ENCODE measurements around the gene BIN1. TPM values are rescaled to one million over a fixed set of nuclear protein-coding genes. Genes with fewer than 3 reads are reported as not detected.
A peak's percentile ranks its signal among the peaks of the same experiment; 100 is the strongest.

BIN1 gene
- total RNA-seq, 1 donor from 2014 or later = 45.2 TPM

DNA sequence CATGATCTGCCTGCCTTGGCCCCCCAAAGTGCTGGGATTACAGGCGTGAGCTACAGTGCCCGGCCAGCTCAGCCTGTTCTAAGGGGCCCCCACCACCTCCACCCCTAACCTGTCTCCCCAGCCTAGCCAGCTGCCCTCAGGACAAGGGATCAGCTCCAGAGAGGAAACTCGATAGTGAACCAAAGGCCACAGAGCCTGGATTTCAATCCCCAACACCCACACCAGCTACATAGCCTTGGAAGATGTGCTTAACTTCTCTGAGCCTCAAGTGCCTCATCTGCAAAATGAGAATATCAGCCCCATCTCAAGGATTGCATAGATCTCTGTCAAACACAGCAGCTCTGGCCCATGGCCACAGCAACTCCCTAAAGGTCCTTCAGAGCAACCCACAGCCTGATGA is 32.0 kb downstream of the BIN1 start:
- no peak for DNase-seq

DNA sequence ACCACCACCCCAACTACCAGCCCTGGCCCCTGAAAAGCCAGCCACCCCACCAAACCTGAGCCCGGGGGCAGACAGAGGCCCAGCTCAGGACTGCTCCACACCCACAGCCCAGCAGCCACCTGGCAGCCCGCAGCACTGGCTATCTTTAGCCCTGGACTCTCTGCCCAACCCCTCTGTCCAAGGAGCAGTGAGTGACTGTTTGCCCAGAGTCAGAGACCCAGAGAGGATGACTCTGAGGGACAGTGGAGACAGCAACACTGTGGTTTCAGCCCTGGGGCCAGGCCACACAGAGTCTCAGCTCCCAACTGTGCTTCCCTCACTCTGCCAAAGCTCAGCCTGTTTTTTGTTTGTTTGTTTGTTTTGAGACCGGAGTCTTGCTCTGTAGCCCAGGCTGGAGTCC is 32.6 kb downstream of the BIN1 start:
- DNase-seq = no peak

DNA sequence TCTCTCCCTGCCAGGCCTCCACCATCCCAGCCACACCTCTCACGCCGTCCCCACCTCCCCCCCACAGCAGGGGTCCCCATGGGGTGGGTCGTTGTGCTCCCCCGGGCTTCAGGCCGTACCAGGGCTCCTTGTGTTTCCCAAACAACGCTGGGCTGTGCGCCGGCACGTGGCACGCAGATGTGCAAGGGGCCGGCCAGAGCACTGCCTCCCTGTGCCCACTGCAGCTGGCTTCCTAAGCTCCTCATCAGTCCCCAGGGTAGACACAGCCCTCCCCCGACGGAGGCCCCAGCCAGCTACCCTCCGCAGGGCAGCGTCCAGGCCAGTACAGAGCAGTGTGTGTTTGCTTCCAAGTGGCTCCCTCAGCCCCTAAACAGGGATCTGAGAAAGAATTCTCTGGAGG is 34.0 kb downstream of the BIN1 start:
- peak; percentile 83 for DNase-seq

DNA sequence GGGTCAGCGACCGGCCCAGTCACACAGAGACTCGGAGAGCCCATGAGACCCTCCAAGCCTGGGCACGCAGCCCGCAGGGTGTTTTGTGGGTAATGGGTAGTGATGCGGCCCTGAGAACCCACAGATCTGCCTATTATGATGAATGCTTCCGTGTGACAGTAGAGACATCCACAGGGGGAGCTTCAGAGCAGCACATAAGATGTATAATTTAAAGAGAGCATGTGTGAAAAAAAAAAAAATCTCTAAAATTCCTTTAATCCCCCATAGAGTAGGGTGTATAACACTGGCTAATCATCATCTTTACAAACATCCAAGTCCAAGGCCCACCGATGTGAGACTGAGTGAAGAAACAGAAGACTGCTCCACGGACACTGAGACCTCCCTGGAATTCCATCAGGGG is 34.6 kb downstream of the BIN1 start:
- DNase-seq = no peak

DNA sequence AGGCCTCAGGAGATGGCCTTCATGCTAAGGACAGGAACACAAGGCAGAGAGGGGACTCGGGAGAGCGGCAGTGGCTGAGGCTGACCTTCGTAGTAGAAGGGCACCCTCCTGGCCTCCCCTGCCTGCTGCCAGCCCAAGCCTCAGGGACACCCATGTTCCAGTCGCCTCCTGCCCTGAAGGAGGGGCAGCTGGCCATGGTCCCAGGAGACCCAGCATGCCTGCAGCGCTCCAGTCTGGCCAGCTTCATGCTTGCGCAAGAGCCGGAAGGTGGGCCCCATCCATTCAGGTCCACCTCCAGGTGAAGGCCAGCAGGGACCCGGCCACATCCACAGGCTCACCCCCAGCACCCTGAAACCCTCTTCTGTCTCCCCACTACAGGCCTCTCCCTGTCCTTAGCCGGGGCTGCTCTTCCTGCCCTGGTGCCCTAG is 35.0 kb downstream of the BIN1 start:
- DNase-seq = no peak

DNA sequence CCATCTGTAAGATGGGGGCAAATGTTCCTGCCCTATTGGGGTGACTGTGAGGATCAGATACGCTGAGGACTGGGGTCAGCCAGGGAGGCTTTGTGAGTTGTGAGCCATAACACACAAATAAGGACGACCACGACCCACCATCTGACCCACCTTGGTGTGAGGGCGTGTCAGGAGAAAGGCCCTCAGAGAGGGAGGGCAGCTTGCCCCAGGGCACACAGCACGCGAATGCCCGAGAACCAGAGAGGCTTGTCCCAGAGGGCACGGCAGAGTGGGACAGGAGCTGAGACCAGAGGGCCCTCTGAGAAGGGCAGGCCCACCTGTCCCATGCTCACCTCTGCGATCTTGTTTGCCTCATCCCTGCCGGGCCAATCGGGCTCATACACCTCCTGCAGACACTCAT is 36.7 kb downstream of the BIN1 start:
- no peak for DNase-seq

DNA sequence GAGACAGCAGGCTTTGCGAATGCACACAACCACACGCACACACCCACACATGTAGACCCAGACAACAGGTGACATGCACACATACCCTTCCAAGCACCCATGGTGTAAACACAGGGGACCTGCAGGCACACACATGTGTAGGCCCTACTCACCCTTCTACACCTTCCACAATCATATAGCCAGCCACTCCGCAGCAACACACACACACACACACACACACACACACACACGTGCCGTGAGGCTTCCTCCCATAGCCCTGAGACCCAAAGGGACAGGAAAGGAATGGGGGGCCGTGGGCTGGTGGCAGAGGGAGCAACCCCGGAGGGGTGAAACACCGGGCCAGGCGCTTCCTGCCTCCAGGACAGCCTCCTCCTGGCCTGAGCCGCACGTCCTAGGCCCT is 37.4 kb downstream of the BIN1 start:
- no peak for DNase-seq

DNA sequence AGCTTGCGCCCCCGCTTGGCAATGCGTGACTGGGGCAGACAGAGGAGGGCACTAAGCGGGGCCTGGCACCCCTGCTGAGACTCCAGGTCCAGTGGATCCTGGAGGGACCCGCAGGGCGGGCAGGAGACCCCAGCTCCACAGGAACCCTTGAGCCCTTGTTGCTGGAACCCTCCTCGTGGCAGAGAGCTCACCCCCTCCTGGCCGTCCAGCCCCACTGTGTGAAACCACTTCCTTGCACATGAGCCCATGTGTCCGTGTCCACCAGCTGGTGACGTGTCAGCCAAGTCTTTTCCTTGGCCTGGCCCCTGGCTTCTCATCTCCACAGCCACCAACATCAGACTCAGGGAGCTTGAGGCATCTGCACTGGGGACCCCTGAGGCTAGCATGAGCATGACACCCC is 38.0 kb downstream of the BIN1 start:
- no peak for DNase-seq

DNA sequence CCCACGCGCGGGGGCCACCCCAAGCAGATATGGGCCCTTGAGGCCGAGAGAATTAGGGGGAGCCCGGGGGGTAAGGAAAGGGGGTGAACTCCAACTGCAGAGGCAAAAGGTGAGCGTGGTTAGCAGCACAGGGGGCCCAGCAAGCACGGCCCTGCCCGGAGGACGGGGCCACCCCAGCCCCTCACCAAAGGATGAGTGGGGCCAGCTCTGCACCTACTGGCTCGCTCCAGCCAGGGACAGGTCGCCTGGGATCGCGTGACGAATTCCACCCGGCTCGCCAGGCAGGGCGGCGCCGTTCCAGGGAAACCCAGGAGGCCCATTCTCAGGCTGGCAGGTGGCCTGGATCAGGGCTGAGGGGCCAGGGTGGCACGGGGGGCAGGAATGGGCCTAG is 38.6 kb downstream of the BIN1 start:
- DNase-seq = no peak

DNA sequence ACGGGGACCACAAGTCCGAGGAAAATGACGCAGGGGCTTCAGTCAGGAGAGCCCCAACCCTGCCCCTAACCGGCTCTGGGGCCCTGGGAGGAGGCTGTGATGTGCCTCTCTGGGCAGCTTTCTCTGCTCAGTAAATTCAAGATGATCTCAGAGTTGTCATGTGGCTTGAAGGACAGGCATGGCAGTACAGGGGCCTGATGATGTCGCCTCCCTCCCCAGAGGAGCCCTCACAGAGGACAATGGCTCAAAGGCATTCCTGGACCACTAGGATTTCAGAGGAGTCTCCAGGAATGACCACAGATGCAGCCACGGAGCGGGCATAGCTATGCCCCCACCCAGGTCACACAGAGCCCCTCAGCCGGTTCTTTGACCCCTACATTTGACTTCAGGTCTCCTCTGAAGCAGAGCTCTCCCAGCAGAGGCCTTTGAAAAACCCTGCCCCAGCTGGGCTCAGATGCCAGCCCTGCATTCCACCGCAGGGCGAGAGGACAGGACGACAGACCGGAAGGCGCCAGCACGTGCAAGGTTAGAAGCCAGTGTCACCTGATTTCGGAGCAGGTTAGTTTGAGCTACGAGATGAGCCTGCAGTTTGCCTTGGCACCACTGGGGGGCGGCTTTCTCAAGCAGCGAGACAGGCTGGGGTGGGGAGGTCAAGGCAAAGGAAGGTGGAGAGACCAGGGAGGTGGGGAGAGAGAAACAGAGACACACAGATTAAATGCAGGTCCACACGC is 39.2 kb downstream of the BIN1 start:
- no peak for DNase-seq

DNA sequence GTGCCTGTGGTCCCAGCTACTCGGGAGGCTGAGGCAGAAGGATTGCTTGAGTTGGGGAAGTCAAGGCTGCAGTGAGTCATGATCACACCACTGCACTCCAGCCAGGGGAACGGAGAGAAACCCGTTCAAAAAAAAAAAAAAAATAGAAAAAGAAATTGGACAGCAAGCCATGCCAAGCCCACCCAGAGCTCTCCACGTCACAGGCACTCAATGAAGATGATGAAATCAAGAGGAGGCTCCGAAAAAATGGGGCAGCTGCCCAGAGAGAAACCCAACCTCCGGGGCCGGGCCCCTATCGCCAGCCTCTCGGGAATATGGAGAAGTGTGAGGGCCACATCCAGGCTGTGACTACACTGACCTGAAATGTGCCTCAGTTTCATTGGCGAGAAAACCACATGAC is 40.0 kb downstream of the BIN1 start:
- DNase-seq = no peak

DNA sequence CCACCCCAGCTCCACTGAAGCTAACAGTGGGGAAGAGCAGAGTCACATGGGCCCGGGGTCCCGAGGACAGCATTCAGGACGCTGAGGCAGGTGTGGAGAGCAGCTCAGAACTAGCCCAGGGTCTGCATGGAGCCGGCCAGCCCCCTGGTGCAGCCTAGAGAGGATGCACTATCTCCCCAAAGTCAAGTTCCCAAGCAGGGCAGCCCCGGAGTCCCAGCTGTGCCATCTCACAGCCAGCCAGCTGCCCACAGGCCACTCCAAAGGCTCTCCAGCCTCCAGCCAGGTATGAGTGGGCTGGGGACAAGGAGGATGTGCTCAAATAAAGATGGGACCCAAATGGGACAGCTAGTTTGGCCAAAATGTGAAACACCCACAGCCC is 41.0 kb downstream of the BIN1 start:
- DNase-seq = no peak

DNA sequence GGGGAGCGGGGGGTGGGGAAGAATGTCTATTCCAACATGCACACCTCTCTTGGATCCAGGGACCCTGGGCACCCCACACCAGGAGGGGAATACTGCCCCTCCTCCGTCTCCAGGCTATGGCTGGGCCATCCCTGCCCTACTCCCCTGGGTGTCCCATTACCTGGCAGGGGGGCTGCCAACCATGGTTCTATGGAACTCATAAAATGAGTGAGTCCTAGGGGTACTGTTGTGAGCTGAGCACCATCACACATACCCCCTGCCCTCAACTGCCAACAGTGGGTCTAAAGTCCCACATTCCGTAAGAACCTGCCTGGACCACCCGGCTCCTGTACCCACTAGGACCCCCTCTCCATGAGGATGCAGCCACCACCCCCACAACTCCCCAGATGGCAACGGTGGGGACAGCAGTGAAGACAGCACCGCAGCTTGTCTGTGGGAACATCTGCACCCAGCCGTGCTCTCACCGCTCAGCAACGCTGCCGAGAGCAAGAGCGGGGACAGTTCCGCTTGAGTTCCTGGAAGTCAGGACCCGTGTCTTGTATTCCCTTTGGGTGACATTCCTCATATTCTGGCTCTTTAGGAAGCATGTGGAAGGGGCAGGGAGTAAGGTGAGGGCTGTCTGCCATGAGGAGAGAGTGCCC is 41.5 kb downstream of the BIN1 start:
- no peak for DNase-seq

DNA sequence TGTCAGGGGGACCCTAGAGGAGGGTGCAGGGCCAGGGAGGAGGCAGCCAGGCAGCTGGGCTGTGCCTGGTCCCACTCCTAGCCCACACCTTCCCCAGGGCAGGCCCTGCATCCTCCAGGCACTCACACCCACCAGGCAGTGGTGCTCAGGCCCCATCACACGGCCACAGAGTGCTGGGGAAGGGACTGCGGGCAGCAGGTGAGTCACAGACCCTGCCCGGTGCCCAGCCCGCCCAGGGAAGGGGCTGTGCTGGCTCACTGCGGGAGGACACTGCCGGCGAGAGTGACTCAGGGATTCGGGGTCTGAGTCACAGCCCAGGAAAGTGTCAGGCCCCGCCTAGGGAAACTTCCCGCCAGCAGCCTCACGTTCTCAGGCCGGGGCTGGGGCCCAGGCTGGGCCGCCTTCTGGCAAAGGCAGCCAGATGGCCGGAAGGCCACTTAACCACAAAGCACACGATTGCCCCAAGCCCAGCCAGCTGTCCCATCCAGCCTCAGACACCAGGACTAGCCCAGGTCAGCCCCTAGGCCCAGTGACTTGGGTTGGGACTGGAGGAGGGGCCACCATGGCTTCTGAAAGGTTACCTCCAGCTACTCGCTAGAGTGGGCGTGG is 42.2 kb downstream of the BIN1 start:
- peak; percentile 55 for DNase-seq

DNA sequence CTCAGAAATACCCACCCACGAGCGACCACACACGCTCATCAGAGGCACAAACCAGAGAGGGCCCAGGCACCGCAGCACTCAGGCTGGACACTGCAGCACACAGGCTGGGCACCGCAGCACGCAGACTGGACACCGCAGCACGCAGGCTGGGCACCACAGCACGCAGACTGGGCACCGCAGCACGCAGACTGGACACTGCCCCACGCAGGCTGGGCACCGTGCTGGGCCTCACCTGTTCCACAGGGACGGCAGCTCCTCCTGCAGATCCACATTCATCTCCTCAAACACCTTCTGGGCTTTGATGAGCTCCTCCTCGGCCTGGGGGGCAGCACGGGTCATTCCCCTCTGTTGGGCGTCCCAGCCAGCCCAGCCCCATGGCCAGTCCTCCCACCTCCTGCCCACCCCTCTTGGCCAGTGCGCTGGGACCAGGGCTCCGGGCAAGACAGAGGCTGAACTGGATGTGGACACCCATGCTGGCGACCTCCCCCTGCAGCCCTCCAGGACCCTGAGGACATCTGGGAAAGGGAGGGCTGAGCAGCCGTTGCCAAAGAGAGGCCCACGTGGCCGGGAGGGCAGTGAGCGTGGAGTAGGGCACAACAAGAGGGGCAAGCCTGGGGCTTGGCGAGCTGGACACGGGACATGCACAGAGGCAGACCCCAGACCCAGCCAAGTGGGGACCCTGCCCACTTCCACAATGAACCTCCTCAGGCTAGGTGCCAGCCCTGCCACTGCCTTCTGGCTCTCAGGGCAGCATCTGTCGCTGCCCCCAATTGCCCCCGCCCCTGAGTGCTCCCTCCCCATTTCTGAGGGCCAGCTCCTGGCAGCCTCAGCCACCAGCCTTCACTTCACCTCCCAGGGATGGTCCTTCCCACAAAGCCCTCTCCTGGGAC is 43.0 kb downstream of the BIN1 start:
- no peak for DNase-seq

DNA sequence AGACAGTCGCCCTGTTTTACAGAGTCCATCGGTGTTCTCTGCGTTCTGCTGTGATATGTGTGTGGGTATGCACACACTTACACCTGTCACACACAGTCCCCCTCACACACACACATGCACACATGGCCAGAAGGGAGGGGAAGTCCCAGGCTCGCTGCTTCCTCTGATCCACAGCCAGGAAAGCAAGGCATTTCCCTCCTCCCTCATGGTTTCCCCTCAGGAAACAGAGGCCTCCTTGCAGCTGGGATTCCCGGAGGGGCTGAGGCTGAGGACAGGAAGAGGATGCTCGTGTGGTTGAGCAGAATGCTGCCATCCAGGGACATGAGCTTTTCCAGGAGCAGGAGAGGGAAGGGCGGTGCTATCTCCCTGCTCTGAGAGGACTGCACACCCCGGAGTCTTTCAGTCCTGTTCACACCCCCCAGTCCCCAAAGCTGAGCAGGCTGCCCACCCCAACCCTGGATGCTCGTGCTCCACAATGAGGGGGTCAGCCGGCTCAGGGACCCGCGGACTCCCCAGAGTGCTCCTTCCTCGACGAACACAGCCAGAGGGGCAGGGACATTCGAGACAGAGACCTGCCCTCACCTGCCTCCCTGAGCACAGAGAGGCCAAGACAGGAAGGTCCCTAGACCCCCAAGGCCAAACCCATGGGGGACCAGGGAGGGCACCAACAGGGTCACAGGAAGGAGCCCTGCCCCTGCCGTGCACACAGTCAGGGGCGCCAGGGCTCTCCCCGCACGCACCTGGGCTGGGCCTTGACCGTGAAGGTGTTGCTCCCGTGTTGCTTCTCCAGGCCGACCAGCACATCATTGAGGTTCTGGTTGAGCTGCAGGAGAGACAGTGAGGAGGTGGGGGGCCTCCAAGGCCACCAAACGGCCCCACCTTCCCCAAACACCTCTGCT is 45.3 kb downstream of the BIN1 start:
- no peak for DNase-seq

DNA sequence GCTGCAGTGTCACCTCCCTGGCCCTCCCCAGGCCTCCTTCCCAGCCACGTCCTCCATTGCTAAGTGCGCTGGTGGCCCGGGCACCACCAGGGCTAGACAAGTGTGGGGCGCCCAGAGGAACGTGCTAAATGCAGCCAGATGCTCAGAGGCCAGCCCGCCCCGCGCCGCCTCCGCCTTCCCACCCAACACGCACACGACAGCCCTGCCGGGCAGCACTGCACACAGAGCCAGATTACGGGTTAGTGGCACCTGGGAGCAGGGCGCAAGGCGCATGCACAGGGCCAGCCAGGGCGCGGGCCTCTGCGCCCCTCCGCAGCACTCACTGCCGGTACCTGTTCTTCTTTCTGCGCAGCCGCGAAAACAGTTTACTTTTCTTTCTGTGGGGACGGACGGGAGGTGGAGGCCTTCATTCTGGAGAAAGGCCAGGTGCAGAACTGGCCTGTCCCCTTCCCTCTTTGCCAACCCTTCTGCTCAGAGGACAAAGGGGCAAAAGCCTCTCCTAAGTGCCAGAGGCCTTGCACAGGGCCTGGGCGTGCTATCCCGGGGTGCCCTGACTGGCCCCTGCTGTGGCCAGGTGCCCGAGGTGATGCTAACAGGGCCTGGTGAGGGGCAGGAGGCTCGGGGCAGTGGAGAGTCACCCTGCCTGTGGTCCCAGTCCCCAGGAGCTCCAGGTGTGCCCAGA is 46.5 kb downstream of the BIN1 start:
- DNase-seq = no peak

DNA sequence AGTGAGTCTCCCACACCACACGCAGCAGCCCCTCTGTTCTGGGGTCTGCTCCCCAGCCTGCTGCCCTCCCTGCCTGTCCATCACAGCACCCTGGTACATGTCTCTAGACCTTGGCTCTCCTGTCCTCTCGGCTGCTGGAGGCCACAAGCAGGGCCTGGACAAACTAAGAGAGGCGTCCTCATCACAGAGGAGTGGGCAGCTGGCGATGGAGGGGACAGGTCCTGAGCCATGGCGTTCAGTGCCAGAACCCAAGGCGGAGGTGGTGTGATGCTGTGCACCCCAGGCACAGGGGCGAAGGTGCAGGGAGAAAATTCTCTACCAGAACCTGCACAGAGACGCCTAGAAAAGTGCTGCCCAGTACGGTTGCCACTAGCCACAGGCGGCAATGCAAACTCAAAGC is 47.4 kb downstream of the BIN1 start:
- DNase-seq = no peak

DNA sequence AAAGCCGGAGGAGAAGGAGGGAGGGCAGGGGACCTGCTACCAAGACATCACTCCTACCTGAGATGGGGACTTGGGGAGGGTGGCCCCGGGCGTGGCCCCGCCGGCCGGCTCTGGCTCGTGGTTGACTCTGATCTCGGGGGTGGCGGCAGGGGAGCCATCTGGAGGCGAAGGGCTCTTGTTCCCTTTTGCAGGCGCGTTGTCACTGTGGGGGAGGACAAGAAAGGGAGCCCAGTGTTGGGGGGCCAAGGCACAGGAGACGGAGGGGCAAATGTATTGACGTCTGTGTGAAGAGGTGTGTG is 48.1 kb downstream of the BIN1 start:
- DNase-seq = no peak

DNA sequence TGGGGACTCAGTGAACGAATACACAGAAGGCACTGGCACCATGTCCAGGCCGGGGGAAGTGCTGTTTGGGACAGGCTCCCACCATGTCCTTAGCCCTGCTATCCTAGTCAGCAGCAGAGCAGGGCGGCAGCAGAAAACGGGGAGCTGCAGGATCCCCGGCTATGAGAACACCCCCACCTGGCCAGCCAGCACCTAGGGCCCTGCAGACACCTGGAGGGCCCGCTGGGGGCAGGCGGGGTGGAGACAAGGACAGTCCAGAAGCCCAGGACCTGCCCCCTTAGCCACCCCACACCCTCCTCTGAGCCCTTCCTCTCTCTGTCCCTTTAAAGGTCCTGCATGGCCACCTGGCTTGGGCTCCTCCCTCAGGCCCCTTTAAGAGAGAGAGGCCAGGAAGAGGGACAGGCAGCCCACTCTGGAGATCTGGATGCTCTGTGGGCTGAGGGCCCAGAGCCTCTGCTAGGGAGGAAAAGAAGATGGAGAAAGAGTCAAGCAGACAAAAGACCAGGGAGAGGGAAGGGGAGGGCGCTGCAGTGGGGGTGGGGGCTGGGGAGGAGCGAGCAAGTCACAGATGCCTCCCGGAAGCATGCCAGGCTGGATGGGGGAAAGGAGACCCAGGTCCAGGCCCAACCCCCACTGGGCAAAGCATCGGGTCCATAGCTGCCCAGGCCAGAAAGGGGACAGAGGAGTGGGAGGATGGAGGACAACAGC is 48.6 kb downstream of the BIN1 start:
- no peak for DNase-seq

Data from occipital lobe (tissue), 2 donors.